SK-N-SH (cell line): ENCODE data around the gene SHB. TPM values are rescaled to one million over a fixed set of nuclear protein-coding genes. Genes with fewer than 3 reads are reported as not detected.

ENCODE experiments used
- CTCF ChIA-PET: fragments of 300-600, 350-600 bp; formaldehyde crosslinking; extraction: SDS; loops from one replicate; lab custom pipeline; 2021; lab: Yijun Ruan, JAX
- POLR2A ChIA-PET: fragments of 350-600 bp; sonication (Branson Sonifier 250); formaldehyde crosslinking; extraction: SDS; loops from one replicate; lab custom pipeline; 2020; ENCODE audit warnings: antibody characterized with exemption, inconsistent platforms; lab: Yijun Ruan, JAX
- DNase-seq: peaks from one replicate; pipeline ENCODE4 v3.0.0; 2012
- H2AFZ ChIP-seq: fragments of 200-600 bp; sonication (generic); 2 replicates; pipeline ENCODE4 v1.8.1; 2016; ENCODE audit warnings: antibody characterized with exemption, mild to moderate bottlenecking, low read depth
- H3F3A ChIP-seq: fragments of 200-600 bp; sonication (generic); replicated peaks from 2 replicates; pipeline ENCODE3; 2016; ENCODE audit warnings: antibody characterized with exemption, mild to moderate bottlenecking; ENCODE audit not compliant: insufficient read depth
- H3K27ac ChIP-seq, 2 experiments: fragments of 200-500 bp in 1 of 2; fragments of 200-600 bp in 1 of 2; sonication (Bioruptor generic) in 1 of 2; sonication (generic), shearing (Covaris generic) in 1 of 2; 2 replicates each; pipeline versions ENCODE4 v1.5.1 to v1.6.1; 2014 to 2016; ENCODE audit warnings: low read depth in 2 of 2, inconsistent platforms in 1 of 2, low read length in 1 of 2, mild to moderate bottlenecking in 1 of 2, mixed read lengths in 1 of 2
- H3K27me3 ChIP-seq: fragments of 200-600 bp; sonication (generic), shearing (Covaris generic); 2 replicates; pipeline ENCODE4 v1.6.1; 2016; ENCODE audit warnings: mixed run types; ENCODE audit not compliant: insufficient read depth
- H3K36me3 ChIP-seq, 2 experiments: fragments of 200-500 bp in 1 of 2; fragments of 200-600 bp in 1 of 2; sonication (Bioruptor generic) in 1 of 2; sonication (generic) in 1 of 2; replicated peaks in 1 of 2; 2 replicates each; pipeline versions ENCODE3 to v1.5.1; 2014 to 2016; ENCODE audit warnings: low read length in 1 of 2, mild to moderate bottlenecking in 1 of 2; ENCODE audit not compliant: insufficient read depth in 2 of 2, control insufficient read depth in 1 of 2
- H3K4me1 ChIP-seq, 2 experiments: fragments of 200-500 bp in 1 of 2; fragments of 200-600 bp in 1 of 2; sonication (Bioruptor generic) in 1 of 2; sonication (generic), shearing (Covaris generic) in 1 of 2; 2 replicates each; pipeline versions ENCODE4 v1.5.1 to v1.6.1; 2014 to 2016; ENCODE audit warnings: low read depth in 1 of 2, low read length in 1 of 2, mixed run types in 1 of 2; ENCODE audit not compliant: insufficient read depth in 2 of 2, control insufficient read depth in 1 of 2
- H3K4me2 ChIP-seq: fragments of 200-600 bp; sonication (generic), shearing (Covaris generic); 2 replicates; pipeline ENCODE4 v1.6.1; 2017; ENCODE audit warnings: mixed run types
- H3K4me3 ChIP-seq, 2 experiments: fragments of 200-500 bp in 1 of 2; fragments of 200-600 bp in 1 of 2; sonication (Bioruptor generic) in 1 of 2; sonication (generic), shearing (Covaris generic) in 1 of 2; 2 replicates each; pipeline versions ENCODE4 v1.5.1 to v1.8.1; 2014 to 2016; ENCODE audit warnings: low read depth in 2 of 2, inconsistent platforms in 1 of 2, low read length in 1 of 2, mild to moderate bottlenecking in 1 of 2, mixed read lengths in 1 of 2, moderate library complexity in 1 of 2
- H3K79me2 ChIP-seq: fragments of 200-600 bp; sonication (generic); 2 replicates; pipeline ENCODE4 v1.8.1; 2017; ENCODE audit warnings: mild to moderate bottlenecking; ENCODE audit not compliant: insufficient read depth
- H3K9ac ChIP-seq: fragments of 200-600 bp; sonication (generic); 2 replicates; pipeline ENCODE4 v1.6.1; 2017; ENCODE audit warnings: mixed run types
- H3K9me2 ChIP-seq: fragments of 200-600 bp; sonication (generic); 2 replicates; pipeline ENCODE4 v1.6.1; 2017; ENCODE audit warnings: mixed run types
- H3K9me3 ChIP-seq: fragments of 200-600 bp; sonication (generic); 2 replicates; pipeline ENCODE4 v1.6.1; 2017; ENCODE audit warnings: mixed run types, mild to moderate bottlenecking, moderate library complexity
- H4K20me1 ChIP-seq: fragments of 200-600 bp; sonication (generic); 2 replicates; pipeline ENCODE4 v1.6.1; 2017; ENCODE audit warnings: mild to moderate bottlenecking, mixed run types; ENCODE audit not compliant: insufficient read depth
- FOSL2 ChIP-seq: IDR thresholded peaks from 2 replicates; pipeline ENCODE4 v1.4.0; 2012; ENCODE audit warnings: low read depth, mild to moderate bottlenecking, moderate library complexity, borderline replicate concordance
- FOXM1 ChIP-seq: IDR thresholded peaks from 2 replicates; pipeline ENCODE4 v1.4.0; 2012; ENCODE audit warnings: low read depth, mild to moderate bottlenecking
- MXI1 ChIP-seq: IDR thresholded peaks from 2 replicates; pipeline ENCODE4 v1.6.1; 2012; ENCODE audit warnings: mild to moderate bottlenecking, low read depth, low read length, improper control_type of control experiment
- NFIC ChIP-seq: IDR thresholded peaks from 2 replicates; pipeline ENCODE4 v1.4.0; 2012; ENCODE audit warnings: borderline replicate concordance
- RAD21 ChIP-seq: IDR thresholded peaks from 2 replicates; pipeline ENCODE4 v1.6.1; 2012; ENCODE audit warnings: mild to moderate bottlenecking, low read length
- RFX5 ChIP-seq: IDR thresholded peaks from 2 replicates; pipeline ENCODE4 v1.6.1; 2012; ENCODE audit warnings: mild to moderate bottlenecking, improper control_type of control experiment, low read length
- SIN3A ChIP-seq: IDR thresholded peaks from 2 replicates; pipeline ENCODE4 v1.6.1; 2012; ENCODE audit warnings: low read depth, mild to moderate bottlenecking, low read length, moderate library complexity, borderline replicate concordance
- TAF1 ChIP-seq: IDR thresholded peaks from 2 replicates; pipeline ENCODE4 v1.6.1; 2012; ENCODE audit warnings: low read depth, mild to moderate bottlenecking, low read length, moderate library complexity, borderline replicate concordance
- TEAD4 ChIP-seq: IDR thresholded peaks from 2 replicates; pipeline ENCODE4 v1.4.0; 2012; ENCODE audit warnings: mild to moderate bottlenecking, borderline replicate concordance; ENCODE audit not compliant: insufficient read depth
- WGBS: methylation state at CpG from one replicate; pipeline ENCODE4 v1.1.6; 2017; ENCODE audit warnings: low lambda C conversion rate; 5-methylcytosine and 5-hydroxymethylcytosine counted together
- polyA plus RNA-seq, 3 experiments: library from polyadenylated mRNA; depleted of rRNA; stranded (reverse); fragments of >200 nt; gene quantifications; 2 replicates each; pipeline ENCODE4 v1.2.3, GENCODE V29; 2012
- TF ChIP-seq, protein P1 (sequence below): IDR thresholded peaks from 2 replicates; pipeline ENCODE4 v1.6.1; 2012; ENCODE audit warnings: mild to moderate bottlenecking, low read depth, low read length, moderate library complexity
- TF ChIP-seq, protein P2 (sequence below): fragments of 200-600 bp; sonication (generic); IDR thresholded peaks from 2 replicates; pipeline ENCODE4 v1.6.1; 2017; ENCODE audit warnings: antibody characterized with exemption, mild to moderate bottlenecking, moderate library complexity
- TF ChIP-seq, protein P3 (sequence below): fragments of 150-350 bp; IDR thresholded peaks from 2 replicates; pipeline ENCODE4 v1.6.1; 2017; ENCODE audit warnings: antibody characterized with exemption, low read length, low read depth, borderline replicate concordance

The SHB gene
- polyA plus RNA-seq, 1 of the 3 experiments (the other 2 are of a cell fraction) = 26.0 TPM

DNA sequence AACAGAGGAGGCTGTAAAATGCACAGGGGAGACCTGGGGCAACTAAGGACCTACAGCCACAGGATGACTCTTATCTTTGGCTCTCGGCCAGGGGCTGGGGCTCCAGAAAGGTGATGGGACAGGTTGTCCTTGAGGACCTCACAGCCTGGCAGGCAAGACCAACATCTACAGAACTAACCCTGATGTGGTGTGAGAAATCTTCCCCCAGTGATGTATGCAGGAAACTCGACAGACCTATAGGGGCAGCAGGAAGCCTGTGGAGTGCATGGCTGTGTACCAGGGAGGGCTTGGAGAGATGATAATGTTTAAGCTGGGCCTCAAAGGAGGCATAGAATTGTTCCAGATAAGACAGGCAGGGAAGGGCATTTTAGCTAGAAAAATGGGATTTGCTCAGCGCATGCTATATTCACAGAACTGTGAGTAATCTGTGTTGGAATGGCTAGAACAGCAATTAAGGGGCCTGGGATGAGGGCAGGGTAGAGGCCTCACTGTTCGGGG, 96.6 kb downstream of the SHB start:
- Histone ChIP-seq H3K4me2 (no peak overlapping the region), H3F3A (peaks cover 6% of the 10 kb centered on the region), H4K20me1 (peaks cover 4% of the 10 kb centered on the region; the same call in 1 of the 2 replicates), H3K79me2 (peaks cover 98% of the 10 kb centered on the region), H3K4me3 (no peak overlapping the region), H3K27me3 (no peaks in the 10 kb centered on the region), H3K9ac (no peak overlapping the region), H3K36me3 (peaks cover 22 to 27% of the 10 kb centered on the region in 2 experiments), H3K27ac (0 out of 4 replicates have a peak overlapping the region, but pooled peaks of 1 of the 2 experiments have one; percentile 26), H3K4me1 (peaks cover 31 to 35% of the 10 kb centered on the region in 2 experiments), H3K9me3 (no peaks in the 10 kb centered on the region), H2AFZ (no peak overlapping the region), H3K9me2 (no peaks in the 10 kb centered on the region)
- ChIA-PET POLR2A (no interaction called here), CTCF (interaction anchor here (0.9 to 4.2 kb wide), 4 partner anchors 12 to 59 kb away, joined by 3 to 15 read pairs (median 6); no protein-coding TSS in a partner anchor)
- no peak for DNase-seq
- 85% methylated on average over 4 of the region's 4 CpGs for WGBS
- TF ChIP-seq FOXM1 = no peak
- TF ChIP-seq TEAD4 = no peak
- peak; percentile 27; the same call in 1 of the 2 replicates for TF ChIP-seq RAD21
- TF ChIP-seq, protein P1, sequence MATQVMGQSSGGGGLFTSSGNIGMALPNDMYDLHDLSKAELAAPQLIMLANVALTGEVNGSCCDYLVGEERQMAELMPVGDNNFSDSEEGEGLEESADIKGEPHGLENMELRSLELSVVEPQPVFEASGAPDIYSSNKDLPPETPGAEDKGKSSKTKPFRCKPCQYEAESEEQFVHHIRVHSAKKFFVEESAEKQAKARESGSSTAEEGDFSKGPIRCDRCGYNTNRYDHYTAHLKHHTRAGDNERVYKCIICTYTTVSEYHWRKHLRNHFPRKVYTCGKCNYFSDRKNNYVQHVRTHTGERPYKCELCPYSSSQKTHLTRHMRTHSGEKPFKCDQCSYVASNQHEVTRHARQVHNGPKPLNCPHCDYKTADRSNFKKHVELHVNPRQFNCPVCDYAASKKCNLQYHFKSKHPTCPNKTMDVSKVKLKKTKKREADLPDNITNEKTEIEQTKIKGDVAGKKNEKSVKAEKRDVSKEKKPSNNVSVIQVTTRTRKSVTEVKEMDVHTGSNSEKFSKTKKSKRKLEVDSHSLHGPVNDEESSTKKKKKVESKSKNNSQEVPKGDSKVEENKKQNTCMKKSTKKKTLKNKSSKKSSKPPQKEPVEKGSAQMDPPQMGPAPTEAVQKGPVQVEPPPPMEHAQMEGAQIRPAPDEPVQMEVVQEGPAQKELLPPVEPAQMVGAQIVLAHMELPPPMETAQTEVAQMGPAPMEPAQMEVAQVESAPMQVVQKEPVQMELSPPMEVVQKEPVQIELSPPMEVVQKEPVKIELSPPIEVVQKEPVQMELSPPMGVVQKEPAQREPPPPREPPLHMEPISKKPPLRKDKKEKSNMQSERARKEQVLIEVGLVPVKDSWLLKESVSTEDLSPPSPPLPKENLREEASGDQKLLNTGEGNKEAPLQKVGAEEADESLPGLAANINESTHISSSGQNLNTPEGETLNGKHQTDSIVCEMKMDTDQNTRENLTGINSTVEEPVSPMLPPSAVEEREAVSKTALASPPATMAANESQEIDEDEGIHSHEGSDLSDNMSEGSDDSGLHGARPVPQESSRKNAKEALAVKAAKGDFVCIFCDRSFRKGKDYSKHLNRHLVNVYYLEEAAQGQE = no peak
- TF ChIP-seq, protein P2, sequence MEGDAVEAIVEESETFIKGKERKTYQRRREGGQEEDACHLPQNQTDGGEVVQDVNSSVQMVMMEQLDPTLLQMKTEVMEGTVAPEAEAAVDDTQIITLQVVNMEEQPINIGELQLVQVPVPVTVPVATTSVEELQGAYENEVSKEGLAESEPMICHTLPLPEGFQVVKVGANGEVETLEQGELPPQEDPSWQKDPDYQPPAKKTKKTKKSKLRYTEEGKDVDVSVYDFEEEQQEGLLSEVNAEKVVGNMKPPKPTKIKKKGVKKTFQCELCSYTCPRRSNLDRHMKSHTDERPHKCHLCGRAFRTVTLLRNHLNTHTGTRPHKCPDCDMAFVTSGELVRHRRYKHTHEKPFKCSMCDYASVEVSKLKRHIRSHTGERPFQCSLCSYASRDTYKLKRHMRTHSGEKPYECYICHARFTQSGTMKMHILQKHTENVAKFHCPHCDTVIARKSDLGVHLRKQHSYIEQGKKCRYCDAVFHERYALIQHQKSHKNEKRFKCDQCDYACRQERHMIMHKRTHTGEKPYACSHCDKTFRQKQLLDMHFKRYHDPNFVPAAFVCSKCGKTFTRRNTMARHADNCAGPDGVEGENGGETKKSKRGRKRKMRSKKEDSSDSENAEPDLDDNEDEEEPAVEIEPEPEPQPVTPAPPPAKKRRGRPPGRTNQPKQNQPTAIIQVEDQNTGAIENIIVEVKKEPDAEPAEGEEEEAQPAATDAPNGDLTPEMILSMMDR = peak; percentile 27

DNA sequence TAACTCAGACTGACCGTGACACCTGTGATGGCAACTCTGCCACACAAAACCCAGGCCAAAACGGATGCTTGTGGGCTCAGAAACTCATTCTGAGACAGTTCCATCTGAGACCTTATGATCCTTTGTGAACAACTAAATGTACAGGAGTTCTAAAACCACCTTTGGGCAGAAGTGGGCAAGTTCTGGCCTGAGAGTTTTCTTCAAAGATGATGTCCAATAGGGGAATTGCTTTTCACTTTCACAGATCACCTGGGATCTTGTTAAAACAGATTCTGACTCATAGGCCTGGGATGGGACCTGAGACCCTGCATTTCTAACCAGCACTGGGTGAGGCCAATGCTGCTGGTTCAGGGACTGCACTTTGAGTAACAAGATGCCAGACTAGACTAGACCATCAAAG, 97.3 kb downstream of the SHB start:
- CTCF ChIA-PET = interaction anchor here (1.1 to 4.2 kb wide), 4 partner anchors 11 to 58 kb away, joined by 3 to 15 read pairs (median 6); no protein-coding TSS in a partner anchor
- TF ChIP-seq FOSL2 = no peak
- TF ChIP-seq SIN3A = no peak
- TF ChIP-seq TAF1 = no peak
- TF ChIP-seq NFIC = no peak
- TF ChIP-seq, protein P3, sequence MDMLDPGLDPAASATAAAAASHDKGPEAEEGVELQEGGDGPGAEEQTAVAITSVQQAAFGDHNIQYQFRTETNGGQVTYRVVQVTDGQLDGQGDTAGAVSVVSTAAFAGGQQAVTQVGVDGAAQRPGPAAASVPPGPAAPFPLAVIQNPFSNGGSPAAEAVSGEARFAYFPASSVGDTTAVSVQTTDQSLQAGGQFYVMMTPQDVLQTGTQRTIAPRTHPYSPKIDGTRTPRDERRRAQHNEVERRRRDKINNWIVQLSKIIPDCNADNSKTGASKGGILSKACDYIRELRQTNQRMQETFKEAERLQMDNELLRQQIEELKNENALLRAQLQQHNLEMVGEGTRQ = no peak
- TF ChIP-seq RFX5 = no peak
- no peak for TF ChIP-seq RAD21
- no peak for TF ChIP-seq MXI1
- 100% methylated on average over 2 of the region's 2 CpGs for WGBS

More for the DNA sequence above, 97.3 kb downstream of the SHB start:
- Histone ChIP-seq H3K9ac (no peak overlapping the region), H3K9me3 (no peaks in the 10 kb centered on the region), H2AFZ (no peak overlapping the region), H3K4me3 (no peak overlapping the region), H3K79me2 (peaks cover 99% of the 10 kb centered on the region), H3K4me1 (peaks cover 27 to 37% of the 10 kb centered on the region in 2 experiments; a peak in 3 of 4 replicates), H3K4me2 (no peak overlapping the region), H3K36me3 (peaks cover 22 to 27% of the 10 kb centered on the region in 2 experiments), H3F3A (peaks cover 4% of the 10 kb centered on the region), H3K27ac (no peak overlapping the region; a peak in 1 of 4 replicates), H3K9me2 (no peaks in the 10 kb centered on the region), H4K20me1 (no peaks in the 10 kb centered on the region), H3K27me3 (no peaks in the 10 kb centered on the region)
- POLR2A ChIA-PET = no interaction called here
- no peak for DNase-seq
